RWPE1 (cell line): Measurements from ENCODE around the gene ZNF831.

Experiments used
- CTCF ChIA-PET: fragments of 350-600 bp; sonication (Branson Sonifier 250); formaldehyde crosslinking; extraction: SDS; loops from one replicate; lab custom pipeline; 2021; lab: Yijun Ruan, JAX
- POLR2A ChIA-PET: fragments of 400-600 bp; formaldehyde crosslinking; extraction: SDS; loops from one replicate; lab custom pipeline; 2020; ENCODE audit warnings: antibody characterized with exemption; ENCODE audit not compliant: low non-redundant PET; lab: Yijun Ruan, JAX
- DNase-seq: peaks from one replicate; pipeline ENCODE4 v3.0.0; 2012; ENCODE audit warnings: low spot score
- H3K27ac ChIP-seq: fragments of 450-650 bp; 2 replicates; pipeline ENCODE4 v1.5.1; 2017
- TF ChIP-seq, protein P1 (sequence below): fragments of 450-650 bp; conservative IDR thresholded peaks from 2 replicates; pipeline ENCODE4 v1.5.1; 2017; ENCODE audit warnings: low read depth, mild to moderate bottlenecking

Gene ZNF831

DNA sequence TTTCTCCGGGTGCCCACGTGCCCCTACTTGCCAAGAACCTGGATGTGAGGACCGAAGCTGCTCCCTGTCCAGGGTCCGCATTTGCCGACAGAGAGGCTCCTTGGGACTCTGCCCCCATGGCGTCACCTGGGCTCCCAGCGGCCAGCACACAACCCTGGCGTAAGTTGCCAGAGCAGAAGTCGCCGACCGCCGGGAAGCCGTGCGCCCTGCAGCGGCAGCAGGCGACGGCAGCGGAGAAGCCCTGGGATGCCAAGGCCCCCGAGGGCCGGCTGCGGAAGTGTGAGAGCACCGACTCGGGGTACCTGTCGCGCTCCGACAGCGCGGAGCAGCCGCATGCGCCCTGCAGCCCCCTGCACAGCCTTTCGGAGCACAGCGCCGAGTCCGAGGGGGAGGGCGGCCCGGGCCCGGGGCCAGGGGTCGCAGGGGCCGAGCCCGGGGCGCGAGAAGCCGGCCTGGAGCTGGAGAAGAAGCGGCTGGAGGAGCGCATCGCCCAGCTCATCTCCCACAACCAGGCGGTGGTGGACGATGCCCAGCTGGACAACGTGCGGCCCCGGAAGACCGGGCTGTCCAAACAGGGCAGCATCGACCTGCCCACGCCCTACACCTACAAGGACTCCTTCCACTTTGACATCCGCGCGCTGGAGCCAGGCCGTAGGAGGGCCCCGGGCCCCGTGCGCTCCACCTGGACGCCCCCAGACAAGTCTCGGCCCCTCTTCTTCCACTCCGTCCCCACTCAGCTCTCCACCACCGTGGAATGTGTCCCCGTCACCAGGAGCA, 28.3 kb downstream of the ZNF831 start:
- no peak overlapping the region for H3K27ac ChIP-seq
- TF ChIP-seq, protein P1, sequence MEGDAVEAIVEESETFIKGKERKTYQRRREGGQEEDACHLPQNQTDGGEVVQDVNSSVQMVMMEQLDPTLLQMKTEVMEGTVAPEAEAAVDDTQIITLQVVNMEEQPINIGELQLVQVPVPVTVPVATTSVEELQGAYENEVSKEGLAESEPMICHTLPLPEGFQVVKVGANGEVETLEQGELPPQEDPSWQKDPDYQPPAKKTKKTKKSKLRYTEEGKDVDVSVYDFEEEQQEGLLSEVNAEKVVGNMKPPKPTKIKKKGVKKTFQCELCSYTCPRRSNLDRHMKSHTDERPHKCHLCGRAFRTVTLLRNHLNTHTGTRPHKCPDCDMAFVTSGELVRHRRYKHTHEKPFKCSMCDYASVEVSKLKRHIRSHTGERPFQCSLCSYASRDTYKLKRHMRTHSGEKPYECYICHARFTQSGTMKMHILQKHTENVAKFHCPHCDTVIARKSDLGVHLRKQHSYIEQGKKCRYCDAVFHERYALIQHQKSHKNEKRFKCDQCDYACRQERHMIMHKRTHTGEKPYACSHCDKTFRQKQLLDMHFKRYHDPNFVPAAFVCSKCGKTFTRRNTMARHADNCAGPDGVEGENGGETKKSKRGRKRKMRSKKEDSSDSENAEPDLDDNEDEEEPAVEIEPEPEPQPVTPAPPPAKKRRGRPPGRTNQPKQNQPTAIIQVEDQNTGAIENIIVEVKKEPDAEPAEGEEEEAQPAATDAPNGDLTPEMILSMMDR = no peak
- no peak for DNase-seq
- POLR2A ChIA-PET = no interaction called here
- CTCF ChIA-PET = interaction anchor here (0.6 to 0.9 kb wide), 2 partner anchors 14 to 18 kb away, joined by 3 to 5 read pairs; no protein-coding TSS in a partner anchor

DNA sequence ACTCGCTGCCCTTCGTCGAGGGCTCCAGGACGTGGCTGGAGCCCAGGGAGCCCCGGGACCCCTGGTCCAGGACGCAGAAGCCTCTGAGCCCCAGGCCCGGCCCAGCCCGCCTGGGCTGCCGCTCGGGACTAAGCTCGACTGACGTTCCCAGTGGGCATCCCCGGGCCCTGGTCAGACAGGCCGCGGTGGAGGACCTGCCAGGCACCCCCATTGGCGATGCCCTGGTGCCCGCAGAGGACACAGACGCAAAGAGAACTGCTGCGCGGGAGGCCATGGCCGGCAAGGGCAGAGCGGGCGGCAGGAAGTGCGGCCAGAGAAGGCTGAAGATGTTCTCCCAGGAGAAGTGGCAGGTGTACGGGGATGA, 28.9 kb downstream of the ZNF831 start:
- TF ChIP-seq, protein P1 = no peak
- CTCF ChIA-PET = interaction anchor here (0.6 to 0.9 kb wide), 2 partner anchors 14 to 18 kb away, joined by 3 to 5 read pairs; no protein-coding TSS in a partner anchor
- DNase-seq = no peak
- no peak overlapping the region for H3K27ac ChIP-seq
- POLR2A ChIA-PET = no interaction called here

DNA sequence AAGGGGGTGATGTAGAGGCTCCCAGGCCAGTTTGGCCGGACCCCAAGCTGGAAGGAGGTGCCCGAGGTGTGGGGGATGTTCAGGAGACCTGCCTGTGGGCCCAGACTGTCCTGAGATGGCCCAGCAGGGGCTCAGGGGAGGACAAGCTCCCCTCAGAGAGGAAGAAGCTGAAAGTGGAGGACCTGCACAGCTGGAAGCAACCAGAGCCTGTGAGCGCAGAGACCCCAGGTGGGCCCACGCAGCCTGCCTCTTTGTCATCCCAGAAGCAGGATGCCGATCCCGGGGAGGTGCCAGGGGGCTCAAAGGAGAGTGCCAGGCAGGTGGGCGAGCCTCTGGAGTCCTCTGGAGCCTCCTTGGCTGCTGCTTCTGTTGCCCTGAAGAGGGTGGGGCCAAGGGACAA, 29.7 kb downstream of the ZNF831 start:
- no peak overlapping the region for H3K27ac ChIP-seq
- ChIA-PET POLR2A (no interaction called here), CTCF (no interaction called here)
- TF ChIP-seq, protein P1 = no peak
- DNase-seq = no peak

DNA sequence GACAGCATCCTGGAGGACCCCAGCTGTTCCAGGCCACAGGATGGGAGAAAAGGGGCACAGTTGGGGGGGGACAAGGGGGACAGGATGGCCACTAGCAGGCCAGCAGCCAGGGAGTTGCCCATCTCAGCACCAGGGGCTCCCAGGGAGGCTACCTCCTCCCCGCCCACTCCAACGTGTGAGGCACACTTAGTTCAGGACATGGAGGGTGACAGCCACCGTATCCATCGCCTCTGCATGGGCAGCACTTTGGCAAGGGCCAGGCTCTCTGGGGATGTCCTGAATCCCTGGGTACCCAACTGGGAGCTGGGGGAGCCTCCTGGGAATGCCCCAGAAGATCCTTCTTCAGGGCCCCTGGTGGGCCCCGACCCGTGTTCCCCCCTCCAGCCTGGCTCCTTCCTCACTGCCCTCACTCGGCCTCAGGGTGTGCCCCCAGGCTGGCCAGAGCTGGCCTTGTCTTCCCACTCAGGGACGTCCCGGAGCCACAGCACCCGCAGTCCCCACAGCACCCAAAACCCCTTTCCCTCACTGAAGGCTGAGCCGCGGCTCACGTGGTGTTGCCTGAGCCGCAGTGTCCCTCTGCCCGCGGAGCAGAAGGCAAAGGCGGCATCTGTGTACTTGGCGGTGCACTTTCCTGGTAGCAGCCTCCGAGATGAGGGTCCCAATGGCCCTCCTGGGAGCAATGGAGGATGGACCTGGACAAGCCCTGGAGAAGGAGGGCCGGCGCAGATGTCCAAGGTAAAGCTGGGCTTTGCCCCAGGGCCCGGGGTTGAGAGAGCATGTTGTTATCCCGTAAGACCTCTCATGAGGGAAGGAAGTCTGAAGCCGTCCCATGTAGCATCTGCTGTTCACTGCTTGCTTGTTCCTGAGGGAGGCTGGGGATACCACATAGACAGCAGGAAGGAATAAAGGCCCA, 30.7 kb downstream of the ZNF831 start:
- H3K27ac ChIP-seq = no peak overlapping the region
- TF ChIP-seq, protein P1 = no peak
- POLR2A ChIA-PET = no interaction called here
- CTCF ChIA-PET = no interaction called here
- no peak for DNase-seq

DNA sequence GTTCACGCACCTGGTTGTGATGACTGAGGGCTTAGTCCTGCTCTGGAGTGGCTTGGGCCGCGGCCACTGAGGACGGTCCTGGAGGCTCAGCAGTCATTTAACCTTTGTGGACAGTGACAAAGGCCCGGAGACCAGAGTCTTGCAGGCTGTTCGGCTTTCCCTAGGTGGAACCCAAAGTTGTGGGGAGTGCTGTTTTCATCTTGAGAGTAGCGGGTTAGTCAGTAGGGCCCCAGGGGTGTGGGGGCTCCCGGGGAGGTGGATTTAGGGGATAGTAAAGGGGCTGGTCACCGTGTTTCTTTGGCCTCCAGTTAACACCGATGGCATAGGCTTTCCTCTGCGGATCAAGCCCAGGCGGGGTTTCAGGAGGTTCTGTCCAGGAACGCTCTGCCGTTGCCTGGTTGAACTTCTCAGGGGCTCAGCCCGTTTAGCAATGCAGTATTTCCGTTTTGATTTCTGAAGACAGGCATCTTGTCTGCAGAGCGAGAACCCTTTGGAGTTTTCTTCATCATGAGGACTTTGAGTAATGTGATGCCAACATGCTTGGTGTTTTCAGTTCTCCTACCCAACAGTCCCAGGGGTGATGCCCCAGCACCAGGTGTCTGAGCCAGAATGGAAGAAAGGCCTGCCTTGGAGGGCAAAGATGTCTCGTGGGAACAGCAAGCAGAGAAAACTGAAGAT, 31.8 kb downstream of the ZNF831 start:
- H3K27ac ChIP-seq = no peak overlapping the region
- CTCF ChIA-PET = no interaction called here
- POLR2A ChIA-PET = no interaction called here

More for the DNA sequence above, 31.8 kb downstream of the ZNF831 start:
- no peak for DNase-seq
- TF ChIP-seq, protein P1 = no peak
